Measurements from ENCODE around the gene DBH.
"Not testable (repeated sequence)": the region's sequence is repeated elsewhere in the genome, so short reads cannot be mapped to it uniquely, and the experiment has no call there.

Gene DBH

GRCh38 chr9:133670466-133670865 is 34.3 kb downstream of the DBH start:
- DNase-seq = no peak

GRCh38 chr9:133671371-133671770 is 35.2 kb downstream of the DBH start:
- no peak for DNase-seq

- DNase-seq = no peak
Measured at GRCh38 chr9:133672503-133673257, 36.5 kb downstream of the DBH start.

- no peak for DNase-seq
Measured at GRCh38 chr9:133673258-133673655, 37.1 kb downstream of the DBH start.

GRCh38 chr9:133674091-133674490 is 37.9 kb downstream of the DBH start:
- DNase-seq = no peak

GRCh38 chr9:133675796-133676195 is 39.6 kb downstream of the DBH start:
- DNase-seq = not testable (repeated sequence)

GRCh38 chr9:133676450-133676849 is 40.3 kb downstream of the DBH start:
- DNase-seq = no peak

GRCh38 chr9:133677126-133678010 is 41.2 kb downstream of the DBH start:
- DNase-seq = no peak

- DNase-seq = no peak
Measured at GRCh38 chr9:133679056-133679455, 42.9 kb downstream of the DBH start.

- no peak for DNase-seq
Measured at GRCh38 chr9:133679466-133680061, 43.4 kb downstream of the DBH start.

- no peak for DNase-seq
Measured at GRCh38 chr9:133680250-133680975, 44.2 kb downstream of the DBH start.

GRCh38 chr9:133680976-133681657 is 45.0 kb downstream of the DBH start:
- DNase-seq = no peak

- no peak for DNase-seq
Measured at GRCh38 chr9:133681658-133682306, 45.6 kb downstream of the DBH start.

GRCh38 chr9:133682818-133683585 is 46.8 kb downstream of the DBH start:
- DNase-seq = no peak

GRCh38 chr9:133683586-133684120 is 47.5 kb downstream of the DBH start:
- no peak for DNase-seq

- DNase-seq = no peak
Measured at GRCh38 chr9:133684121-133684935, 48.2 kb downstream of the DBH start.

- no peak for DNase-seq
Measured at GRCh38 chr9:133684936-133685361, 48.8 kb downstream of the DBH start.

- DNase-seq = no peak
Measured at GRCh38 chr9:133685653-133686609, 49.8 kb downstream of the DBH start.

All from NCI-H748 treated with DMSO at 0.1 percent for 48 hours (cell line).